GM19239 (cell line): ENCODE data around the gene ITPRIPL1.
A peak's percentile ranks its signal among the peaks of the same experiment; 100 is the strongest.

ENCODE experiments used
- DNase-seq: peaks from one replicate; pipeline ENCODE4 v3.0.0; 2011; ENCODE audit warnings: low spot score; ENCODE audit not compliant: insufficient read length
- FAIRE-seq: peaks from 2 replicates; lab custom pipeline; 2011; peaks lifted over from hg19 to GRCh38; lab: Jason Lieb, UNC

The ITPRIPL1 gene

GRCh38 chr2:96320728-96321622 is 4.1 kb upstream of the ITPRIPL1 start:
- DNase-seq: no peak
- FAIRE-seq: no peak

GRCh38 chr2:96323849-96324248 is 1.3 kb upstream of the ITPRIPL1 start:
- FAIRE-seq (no peak), DNase-seq (no peak)

GRCh38 chr2:96324721-96325040 is 436 bp upstream of the ITPRIPL1 start:
- DNase-seq: no peak

GRCh38 chr2:96325884-96326255 is 753 bp downstream of the ITPRIPL1 start:
- DNase-seq (no peak), FAIRE-seq (peak; percentile 81)

More at GRCh38 chr2:96324721-96325040, 436 bp upstream of the ITPRIPL1 start:
- peak; percentile 81 for FAIRE-seq

GRCh38 chr2:96326564-96326963 is 1.4 kb downstream of the ITPRIPL1 start:
- DNase-seq: no peak
- no peak for FAIRE-seq

GRCh38 chr2:96326990-96327820 is 2.1 kb downstream of the ITPRIPL1 start:
- no peak for DNase-seq
- FAIRE-seq: no peak

GRCh38 chr2:96329456-96329855 is 4.3 kb downstream of the ITPRIPL1 start:
- no peak for FAIRE-seq
- no peak for DNase-seq

GRCh38 chr2:96329874-96330273 is 4.8 kb downstream of the ITPRIPL1 start:
- no peak for DNase-seq
- FAIRE-seq: no peak

GRCh38 chr2:96330407-96330806 is 5.3 kb downstream of the ITPRIPL1 start:
- no peak for DNase-seq
- no peak for FAIRE-seq

GRCh38 chr2:96333708-96334107 is 8.6 kb downstream of the ITPRIPL1 start:
- no peak for DNase-seq
- no peak for FAIRE-seq

GRCh38 chr2:96336104-96336775 is 11.1 kb downstream of the ITPRIPL1 start:
- DNase-seq: no peak
- peak; percentile 70 for FAIRE-seq

GRCh38 chr2:96336873-96337272 is 11.8 kb downstream of the ITPRIPL1 start:
- FAIRE-seq (no peak), DNase-seq (no peak)

GRCh38 chr2:96340493-96341414 is 15.6 kb downstream of the ITPRIPL1 start:
- FAIRE-seq (no peak), DNase-seq (no peak)

GRCh38 chr2:96341641-96342040 is 16.5 kb downstream of the ITPRIPL1 start:
- no peak for FAIRE-seq
- no peak for DNase-seq

- DNase-seq (no peak), FAIRE-seq (no peak)
These were observed 17.0 kb downstream of the ITPRIPL1 start for GRCh38 chr2:96342085-96342484.

GRCh38 chr2:96344011-96344410 is 18.9 kb downstream of the ITPRIPL1 start:
- DNase-seq (no peak), FAIRE-seq (peak; percentile 88)

- DNase-seq: no peak
- FAIRE-seq: no peak
These were observed 20.3 kb downstream of the ITPRIPL1 start for GRCh38 chr2:96345438-96345837.

- no peak for DNase-seq
- FAIRE-seq: no peak
These were observed 20.8 kb downstream of the ITPRIPL1 start for GRCh38 chr2:96345868-96346462.

GRCh38 chr2:96347395-96347794 is 22.3 kb downstream of the ITPRIPL1 start:
- FAIRE-seq: no peak
- no peak for DNase-seq
